ENCODE measurements around the gene HOXA9.
A peak's percentile ranks its signal among the peaks of the same experiment; 100 is the strongest.

The HOXA9 gene

DNA sequence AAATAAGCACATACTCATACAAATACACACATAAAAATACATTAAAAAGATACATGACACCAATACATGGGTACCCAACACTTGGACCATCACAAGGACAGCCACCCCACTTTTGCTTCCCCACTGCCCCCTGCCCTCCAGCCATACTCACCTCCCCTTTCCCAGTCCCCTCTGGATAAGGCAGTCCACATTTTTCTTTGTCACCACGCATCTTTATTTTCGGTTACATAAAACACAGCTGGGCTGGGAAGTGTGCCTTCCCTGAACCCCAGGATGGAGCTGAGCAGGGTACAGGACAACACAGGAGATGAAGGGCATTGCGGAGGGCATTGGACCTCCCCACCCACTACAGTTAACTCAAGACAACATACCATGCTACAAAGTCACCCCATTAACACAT is 11.8 kb downstream of the HOXA9 start:
- DNase-seq (ENCODE audit: low spot score): no peak

DNA sequence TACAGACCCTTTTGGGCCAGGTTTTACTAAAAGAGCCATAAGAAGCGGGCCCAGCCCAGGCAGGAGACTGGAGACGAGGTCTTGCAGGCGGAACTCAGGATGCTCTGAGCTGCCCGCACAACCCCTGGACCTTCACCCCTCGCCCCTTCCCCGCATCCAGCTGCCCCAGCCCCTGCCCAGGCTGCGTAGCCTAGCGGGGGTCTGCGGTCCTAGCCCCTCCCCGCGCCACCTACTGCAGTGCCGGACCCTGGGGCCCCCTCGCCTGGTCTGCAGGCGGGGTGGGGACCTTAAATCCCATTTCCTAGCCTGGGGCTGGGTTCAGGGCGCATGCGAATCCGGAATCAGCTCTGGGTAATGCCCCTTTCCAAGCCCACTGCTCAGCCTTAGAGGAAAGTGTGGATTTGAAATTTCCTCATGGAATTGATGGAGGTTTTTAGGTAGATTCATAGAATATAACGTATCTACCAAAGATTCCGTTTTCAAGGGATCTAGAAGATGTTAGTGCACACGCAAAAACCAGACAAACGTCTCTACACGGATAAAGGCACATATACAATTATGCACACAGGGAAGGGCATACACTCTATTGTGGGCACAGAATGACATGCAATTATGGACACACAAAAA is 12.4 kb downstream of the HOXA9 start:
- DNase-seq (ENCODE audit: low spot score): no peak

- peak; percentile 64 for DNase-seq (ENCODE audit: low spot score)
Observed at GRCh38 chr7:27151931-27152815, 13.2 kb downstream of the HOXA9 start, which contains the start of gene HOXA3. TSS of gene HOXA3 (minus strand) at chr7:27152583. CDS start at chr7:27110640, 41,943 bp downstream.

DNA sequence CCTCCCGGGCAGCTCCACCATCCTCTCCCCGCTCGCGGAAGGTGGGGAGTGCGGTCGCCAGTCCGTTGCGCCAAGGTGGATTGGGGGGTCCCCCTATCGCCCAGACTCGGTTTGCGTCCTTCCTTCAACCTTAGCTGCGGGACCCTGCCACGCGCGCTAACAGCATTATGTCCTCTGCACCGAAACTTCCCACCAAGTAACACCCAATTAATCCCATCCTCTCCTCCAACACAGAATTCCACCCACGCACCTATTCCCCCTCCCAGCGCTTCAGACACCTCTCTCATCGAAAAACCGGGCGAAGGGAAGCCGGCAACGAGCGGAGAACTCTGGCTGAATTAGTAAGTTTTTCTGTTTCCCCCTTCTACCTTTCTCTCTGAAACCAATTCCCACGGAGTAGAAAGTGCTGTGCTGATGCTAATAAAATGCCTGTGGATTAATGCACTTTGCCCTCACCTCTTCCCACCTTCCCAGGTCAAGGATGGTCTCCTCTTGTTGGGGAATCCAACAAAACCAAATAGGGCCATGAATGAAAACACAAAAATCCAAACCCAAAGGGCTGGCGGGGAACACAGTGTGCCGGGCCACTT is 13.9 kb downstream of the HOXA9 start:
- DNase-seq (ENCODE audit: low spot score): no peak

GRCh38 chr7:27150568-27151340 is 14.6 kb downstream of the HOXA9 start:
- DNase-seq (ENCODE audit: low spot score): peak; percentile 94

- no peak for DNase-seq (ENCODE audit: low spot score)
Observed at GRCh38 chr7:27149842-27150567, 15.3 kb downstream of the HOXA9 start.

DNA sequence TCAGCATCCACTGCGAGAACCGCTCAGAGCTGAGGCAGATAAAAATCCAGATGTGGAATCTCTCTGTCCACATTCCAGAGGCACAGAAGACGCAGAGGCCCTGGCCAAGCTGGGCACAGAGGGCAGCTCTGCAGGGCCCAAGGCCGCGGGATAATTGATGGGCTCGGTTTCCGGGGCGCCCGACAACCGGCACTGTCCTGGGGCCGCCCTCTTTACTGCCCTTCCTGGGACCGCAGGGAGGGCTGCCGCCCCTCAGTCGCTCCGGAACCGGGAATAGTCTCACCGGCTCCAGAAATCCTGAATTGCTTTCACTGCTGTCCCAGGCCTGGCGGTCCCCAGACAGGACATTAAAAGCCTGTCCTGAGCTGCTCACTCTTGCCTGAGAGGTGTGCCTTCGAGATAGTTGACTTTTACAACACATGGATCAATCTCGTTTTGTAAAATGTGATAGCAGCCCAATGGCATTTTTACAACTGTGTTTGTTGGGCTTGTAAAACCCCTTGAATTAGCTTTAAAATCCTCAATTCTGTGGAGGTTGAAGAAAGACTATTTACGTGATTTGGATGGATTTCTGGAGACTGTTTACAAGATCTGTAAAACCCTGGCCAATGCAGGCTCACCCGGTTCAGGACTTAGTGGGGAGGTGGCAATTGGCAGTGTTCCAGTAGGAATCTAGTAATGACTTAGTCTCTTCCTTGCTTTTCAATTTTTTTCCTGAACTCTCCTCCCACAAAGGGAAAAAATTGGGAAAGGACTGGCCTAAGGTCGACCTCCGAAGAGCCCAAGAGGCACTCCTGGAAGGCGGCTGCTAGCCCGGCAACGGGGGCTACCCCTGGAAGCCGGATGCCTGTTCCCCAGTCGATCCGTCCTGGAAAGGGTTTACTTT is 16.3 kb downstream of the HOXA9 start:
- DNase-seq (ENCODE audit: low spot score): no peak

DNA sequence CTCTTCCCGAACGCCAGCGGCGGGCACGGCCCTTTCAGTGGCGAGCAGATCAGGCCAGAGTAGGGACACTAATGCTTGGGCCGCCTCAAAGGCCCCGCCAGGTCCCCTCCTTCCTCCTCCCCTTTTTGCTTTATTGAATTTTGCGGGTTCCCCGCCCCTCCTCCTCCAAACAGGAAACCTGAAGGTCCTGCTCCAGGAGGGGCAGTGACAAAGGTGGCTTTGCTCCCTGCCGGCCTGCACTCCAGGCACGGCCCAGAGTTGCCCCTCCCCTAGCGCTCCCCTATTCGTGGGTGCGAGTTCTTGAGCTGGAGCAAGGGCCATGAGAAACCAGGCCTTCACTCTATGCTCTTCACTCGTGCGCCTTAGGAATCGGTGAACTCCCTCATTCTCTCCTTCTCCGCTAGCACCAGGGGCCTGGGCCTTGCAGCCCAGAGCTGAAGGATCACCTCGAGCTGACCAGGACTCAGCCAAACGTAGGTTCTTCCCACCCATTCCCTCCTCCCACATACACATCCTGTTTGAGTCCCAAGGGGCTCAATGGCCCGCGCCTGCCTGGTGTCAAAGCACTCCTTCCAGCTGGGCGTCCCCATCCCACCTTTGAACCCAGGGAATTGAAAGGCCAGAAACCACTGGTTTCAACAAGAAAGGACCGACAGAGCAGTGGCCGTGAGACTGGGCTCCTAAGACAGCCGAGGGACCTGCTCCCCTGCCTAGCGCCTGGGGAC is 17.1 kb downstream of the HOXA9 start:
- DNase-seq (ENCODE audit: low spot score): no peak

- no peak for DNase-seq (ENCODE audit: low spot score)
Observed at GRCh38 chr7:27147199-27148030, 17.9 kb downstream of the HOXA9 start, which contains the start of gene HOXA6. TSS of gene HOXA6 (minus strand) at chr7:27147774. CDS start at chr7:27147749, 25 bp downstream.

DNA sequence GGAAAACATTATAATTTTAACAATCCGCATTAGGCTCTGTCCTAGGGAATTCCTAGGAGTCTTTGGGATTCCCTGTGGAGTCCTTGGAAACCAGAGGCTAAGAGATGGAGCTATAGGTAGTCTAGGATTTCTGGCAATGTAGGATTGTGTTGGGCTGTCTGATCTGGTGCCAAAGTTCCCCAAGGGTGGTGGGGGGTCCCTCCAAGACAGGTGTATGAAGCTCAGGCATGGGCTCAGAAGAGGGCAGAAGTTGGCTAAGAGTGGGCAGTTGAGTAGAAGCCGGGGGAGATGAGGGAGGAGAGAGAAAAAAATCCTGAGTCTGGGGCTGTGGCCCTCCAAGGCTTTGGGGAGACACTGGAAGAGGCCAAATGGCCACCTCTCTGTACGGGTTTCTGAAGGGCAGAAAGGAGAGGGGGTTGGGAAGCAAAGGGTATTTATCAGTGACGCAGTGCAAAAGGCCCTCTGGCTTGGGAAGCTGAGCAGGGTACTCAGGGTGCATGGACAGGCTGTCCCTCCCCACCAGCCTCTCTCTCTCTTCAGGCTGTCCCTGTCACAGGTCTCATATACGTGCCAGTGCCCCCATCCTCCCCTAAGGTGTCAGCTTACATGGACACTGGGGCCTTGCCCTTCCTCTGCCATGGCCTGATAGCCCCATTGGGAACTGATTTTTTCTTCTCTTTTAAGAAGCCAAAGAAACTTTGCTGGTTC is 18.7 kb downstream of the HOXA9 start:
- no peak for DNase-seq (ENCODE audit: low spot score)

DNA sequence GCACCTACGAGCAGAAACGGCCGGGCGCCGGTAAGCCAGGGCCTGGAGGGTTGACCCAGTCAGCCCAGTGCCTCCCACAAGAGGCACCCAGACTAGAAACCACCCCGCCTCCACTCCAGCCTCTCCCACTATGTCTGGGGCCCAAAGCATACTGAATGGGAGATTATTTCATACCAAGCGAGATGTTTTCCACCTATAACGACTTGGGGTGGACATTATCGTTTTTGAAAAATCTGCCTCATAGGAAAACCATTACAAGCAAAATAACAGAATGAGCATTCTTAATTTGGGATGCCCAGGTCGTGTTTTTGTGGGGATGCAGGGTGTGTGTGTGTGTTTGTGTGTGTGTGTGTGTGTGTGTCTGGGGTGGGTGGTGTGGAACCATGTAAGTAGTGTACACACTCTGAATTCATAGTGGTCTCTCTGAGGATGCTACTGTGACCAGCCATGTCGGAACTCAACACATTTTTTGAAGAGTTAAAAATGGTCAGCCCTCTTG is 19.4 kb downstream of the HOXA9 start:
- no peak for DNase-seq (ENCODE audit: low spot score)

DNA sequence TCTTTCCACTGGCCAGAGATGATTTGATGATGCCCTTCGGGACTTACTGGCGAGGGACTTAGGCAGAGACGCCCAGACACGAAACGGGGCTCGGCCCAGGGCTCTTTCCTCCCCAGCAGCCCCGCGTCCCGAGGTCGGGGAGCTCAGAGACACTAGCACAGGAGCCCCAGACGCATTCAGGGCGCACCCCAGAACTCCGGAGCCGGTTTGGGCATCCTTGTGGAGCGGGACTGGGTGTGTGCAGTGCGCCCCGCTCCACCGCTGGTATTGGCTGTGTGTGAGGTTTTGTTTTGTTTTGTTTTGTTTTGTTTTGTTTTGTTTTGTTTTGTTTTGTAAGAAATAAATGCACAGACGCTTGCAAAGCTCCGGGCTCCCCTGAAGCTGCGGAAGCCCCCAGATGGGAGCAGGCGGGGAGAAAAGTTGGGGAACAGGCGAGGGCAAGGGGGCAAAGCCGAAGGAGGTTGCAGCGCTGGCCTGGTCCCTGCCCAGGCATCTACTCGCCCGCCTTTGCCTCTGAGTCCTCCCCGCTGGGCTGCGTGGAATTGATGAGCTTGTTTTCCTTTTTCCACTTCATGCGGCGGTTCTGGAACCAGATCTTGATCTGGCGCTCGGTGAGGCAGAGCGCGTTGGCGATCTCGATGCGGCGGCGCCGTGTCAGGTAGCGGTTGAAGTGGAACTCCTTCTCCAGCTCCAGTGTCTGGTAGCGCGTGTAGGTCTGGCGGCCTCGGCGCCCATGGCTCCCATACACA is 20.0 kb downstream of the HOXA9 start:
- DNase-seq (ENCODE audit: low spot score): no peak

GRCh38 chr7:27144781-27145164 is 20.6 kb downstream of the HOXA9 start:
- DNase-seq (ENCODE audit: low spot score): no peak

DNA sequence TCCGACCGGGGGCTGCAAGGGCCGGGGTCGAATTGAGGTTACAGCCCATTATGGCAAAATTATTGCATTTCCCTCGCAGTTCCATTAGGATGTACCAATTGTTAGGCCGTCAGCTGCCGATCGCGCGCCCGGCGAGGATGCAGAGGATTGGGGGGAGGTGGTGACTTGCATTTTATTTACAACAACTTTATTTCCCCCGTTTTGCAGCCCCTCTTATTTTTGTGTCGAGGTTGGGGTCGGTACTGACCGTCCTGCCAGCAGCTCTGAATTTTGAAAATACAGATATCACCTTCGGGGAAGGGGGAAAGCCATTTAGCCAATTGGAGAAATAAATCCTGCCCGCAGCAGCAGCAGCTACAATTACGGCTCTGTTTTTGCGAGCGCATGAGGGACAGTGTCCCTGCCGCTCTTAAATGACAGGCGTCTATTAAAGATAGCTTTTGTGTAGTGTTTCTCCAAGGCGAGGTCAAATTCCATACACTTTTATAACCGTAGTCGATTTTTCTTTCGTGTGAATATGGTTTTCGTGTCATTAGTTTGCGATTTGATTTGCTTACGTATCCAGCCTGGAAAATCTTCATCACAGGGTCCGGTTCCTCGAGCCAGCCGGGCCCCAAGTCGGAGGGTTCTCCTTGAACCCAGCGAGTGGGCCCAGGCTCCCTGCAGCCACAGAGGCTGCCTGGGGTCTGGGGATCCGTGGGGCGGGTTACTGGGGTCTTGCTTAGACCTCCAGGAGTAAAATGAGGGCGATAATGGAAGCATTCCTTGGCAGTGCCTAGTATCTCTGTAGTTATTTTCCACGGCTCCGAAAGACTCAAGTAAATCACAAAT is 21.2 kb downstream of the HOXA9 start:
- no peak for DNase-seq (ENCODE audit: low spot score)

GRCh38 chr7:27143023-27143949 is 22.1 kb downstream of the HOXA9 start, which contains the start of gene HOXA5:
TSS of gene HOXA5 (minus strand) at chr7:27143681. CDS start at chr7:27143607, 74 bp downstream.
- DNase-seq (ENCODE audit: low spot score): peak; percentile 93

Data from hepatic stellate cell (primary cell).